Frontal cortex (tissue), 4 donors: ENCODE data around the gene C5orf47. TPM values are rescaled to one million over a fixed set of nuclear protein-coding genes. Genes with fewer than 3 reads are reported as not detected.
"Not testable (repeated sequence)": the region's sequence is repeated elsewhere in the genome, so short reads cannot be mapped to it uniquely, and the experiment has no call there.

Experiments used
- DNase-seq, 2 donors: peaks; one replicate each; pipeline ENCODE4 v3.0.0; 2012; ENCODE audit warnings: low spot score in 2 of 2
- FAIRE-seq: peaks from 2 replicates; lab custom pipeline; 2012; peaks lifted over from hg19 to GRCh38; lab: Jason Lieb, UNC
- total RNA-seq: library from RNA; depleted of rRNA; stranded (reverse); fragments of >200 nt; gene quantifications from one replicate; pipeline ENCODE4 v1.2.3, GENCODE V29; 2014
- donor health status: control.
- donor health status: control.
- donor health status: control.

Gene C5orf47
- total RNA-seq, 1 donor from 2014 or later, result 0.41 TPM

DNA sequence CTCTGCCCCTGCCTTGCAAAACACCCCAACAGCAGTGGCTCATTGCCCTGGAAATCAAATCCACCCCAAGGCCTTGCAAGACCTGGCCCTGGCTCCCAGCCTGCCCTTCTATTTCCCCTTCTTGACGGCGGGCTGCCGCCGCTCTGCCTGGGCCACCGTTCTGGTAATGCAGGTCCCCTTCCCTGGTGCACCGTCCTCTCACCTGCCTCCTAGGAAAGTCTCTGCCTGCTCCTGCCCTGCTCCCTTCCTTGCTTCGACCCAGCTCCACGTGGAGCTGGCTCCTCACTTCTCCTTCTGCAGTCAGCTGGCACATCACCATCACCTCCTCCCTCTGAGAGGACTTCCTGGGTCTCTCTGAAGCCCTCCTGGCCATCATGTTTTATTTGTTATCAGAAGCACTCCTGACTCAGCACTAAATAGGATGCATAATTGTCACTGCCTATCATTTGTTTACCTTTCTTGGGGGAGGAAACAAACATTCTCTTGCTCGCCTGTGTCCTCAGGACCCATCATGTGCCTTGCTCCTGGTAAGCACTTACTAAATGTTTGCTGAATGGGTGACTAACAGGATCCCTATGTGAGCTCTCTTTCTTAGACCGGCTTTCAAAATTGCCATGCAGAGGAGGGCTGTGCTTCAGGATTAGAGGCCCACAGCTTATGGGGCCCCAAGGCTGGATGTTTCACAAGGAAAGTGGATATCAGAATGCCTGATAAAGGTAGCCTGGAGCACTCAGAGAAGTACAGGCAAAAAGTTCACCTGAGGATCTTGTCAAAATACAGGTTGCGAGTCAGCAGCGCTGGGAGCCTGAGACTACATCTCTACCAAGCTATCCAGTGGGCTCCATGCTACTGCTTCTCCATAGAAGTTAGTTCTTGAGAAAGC, 19.6 kb upstream of the C5orf47 start:
- FAIRE-seq (no peak), DNase-seq (no peak)

GRCh38 chr5:173970878-173971650, 17.9 kb upstream of the C5orf47 start:
- FAIRE-seq (no peak), DNase-seq (no peak)

DNA sequence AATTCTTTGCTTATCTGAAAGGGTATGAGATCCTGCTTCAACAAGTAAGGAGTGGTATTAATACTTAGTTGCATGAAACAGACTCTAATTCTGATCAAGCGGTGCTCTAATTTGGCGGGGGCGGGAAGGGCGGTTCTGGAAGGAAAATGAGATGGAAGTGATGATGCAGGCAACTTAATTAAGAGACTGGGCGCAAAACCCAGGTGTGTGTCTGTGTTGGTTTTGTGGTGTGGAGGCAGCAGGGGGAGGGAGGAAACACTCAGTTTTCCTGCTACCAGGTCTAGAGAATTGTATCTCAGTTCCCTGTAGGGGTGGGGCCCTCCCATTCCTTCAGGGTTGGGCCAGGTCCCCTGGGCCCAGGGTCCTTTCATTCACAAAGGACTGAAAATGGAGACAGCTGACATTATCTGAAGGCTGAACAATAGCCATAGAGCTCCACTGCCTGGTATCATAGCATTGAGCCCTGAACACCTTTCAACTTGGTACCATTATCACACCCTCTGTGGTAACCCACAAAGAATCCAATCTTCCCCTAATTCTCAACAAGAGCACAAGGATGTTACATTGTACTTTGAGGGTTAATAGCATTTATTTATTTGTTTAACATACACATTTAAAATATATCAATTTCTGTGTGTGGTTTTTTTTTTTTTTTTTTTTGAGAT, 17.2 kb upstream of the C5orf47 start:
- FAIRE-seq (no peak), DNase-seq (no peak)

GRCh38 chr5:173972607-173972924, 16.4 kb upstream of the C5orf47 start:
- DNase-seq (no peak), FAIRE-seq (no peak)

- FAIRE-seq (no peak), DNase-seq (peak; percentile 77 to 87)
Observed at GRCh38 chr5:173972925-173973615, 15.9 kb upstream of the C5orf47 start.

GRCh38 chr5:173973616-173973969, 15.4 kb upstream of the C5orf47 start:
- DNase-seq (no peak), FAIRE-seq (no peak)

- FAIRE-seq, result no peak
- DNase-seq, result no peak
Observed at GRCh38 chr5:173974688-173975239, 14.2 kb upstream of the C5orf47 start.

DNA sequence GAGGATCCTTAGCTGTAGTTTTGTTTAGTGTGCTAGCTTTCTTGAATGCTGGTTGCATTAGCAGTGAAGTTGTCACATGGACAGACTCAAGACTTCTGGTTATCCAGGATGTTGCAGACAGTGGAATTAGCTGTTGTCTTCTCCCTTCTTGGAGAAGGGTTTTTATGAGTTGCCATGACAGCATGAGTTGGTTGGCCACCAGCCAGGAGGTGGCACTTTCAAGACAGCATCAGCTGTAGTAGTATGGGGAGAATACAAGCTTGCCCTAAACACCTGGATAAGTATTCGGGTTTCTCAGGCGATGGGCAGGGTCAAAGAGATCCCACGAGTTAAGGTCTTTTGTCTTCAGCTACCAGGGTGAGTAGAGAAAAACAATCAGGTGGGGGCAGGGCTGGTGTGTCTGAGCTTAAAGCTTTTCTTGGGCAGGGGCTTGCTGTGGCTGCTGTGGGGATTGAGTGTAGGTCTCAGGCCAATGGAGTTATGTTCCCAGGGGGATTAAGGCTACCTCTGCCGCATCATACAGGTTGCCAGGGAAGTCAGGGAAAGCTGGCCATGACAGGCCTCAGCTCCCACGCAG, 7.7 kb upstream of the C5orf47 start:
- FAIRE-seq (no peak), DNase-seq (no peak)

DNA sequence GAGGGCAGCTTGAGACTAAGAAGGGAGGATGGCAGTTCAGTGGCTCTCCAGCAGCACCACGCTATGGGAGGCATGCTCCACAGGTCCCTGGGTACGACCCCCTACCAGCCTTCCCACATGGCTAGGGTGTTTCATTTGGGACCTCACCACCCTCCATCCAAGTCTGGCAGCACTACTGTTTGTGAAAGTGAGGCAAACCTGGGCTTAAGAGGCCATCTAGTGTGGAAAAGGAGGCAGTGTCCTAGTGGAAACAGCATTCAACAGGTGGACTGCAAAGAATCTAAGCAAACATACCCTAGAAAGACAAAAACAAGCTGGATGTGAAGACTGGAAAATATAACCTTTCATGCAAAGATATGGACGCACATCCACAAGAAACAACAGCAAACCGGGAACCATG, 4.8 kb upstream of the C5orf47 start:
- no peak for DNase-seq
- no peak for FAIRE-seq

DNA sequence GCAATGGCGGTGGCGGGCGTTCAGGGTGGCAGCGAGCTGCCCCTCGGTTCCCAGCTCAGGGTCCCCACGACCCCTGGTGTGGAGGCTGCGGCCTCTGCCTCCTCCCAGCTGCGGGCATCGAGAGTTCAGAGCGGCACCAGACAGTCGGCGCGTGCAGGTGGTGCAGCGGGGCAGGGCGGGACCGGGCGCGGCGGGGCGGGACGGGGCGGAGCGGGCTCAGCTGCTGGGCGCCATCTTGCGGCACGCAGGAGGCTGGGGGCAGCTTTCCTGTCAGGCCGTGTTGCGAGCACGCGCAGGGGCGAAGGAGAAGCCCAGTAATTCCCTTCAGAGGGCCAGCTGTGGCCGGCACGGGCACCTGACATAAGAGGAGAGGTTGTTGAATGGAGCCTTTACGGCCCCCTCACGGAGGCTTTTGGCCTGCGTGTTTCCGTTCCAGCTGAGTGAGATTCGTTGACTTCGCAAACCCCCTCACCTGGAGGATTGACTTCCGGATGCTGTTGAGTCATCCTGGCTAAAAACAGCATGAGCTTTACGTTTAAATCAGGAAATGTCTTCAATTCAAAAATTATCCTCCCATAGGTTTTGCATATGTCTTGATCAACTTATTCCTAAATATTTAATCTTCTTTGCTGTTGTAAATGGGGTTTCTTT, 587 bp downstream of the C5orf47 start:
- DNase-seq, result no peak
- no peak for FAIRE-seq

- DNase-seq (no peak), FAIRE-seq (no peak)
Observed at GRCh38 chr5:173997331-173997730, 8.4 kb downstream of the C5orf47 start.

- DNase-seq, result no peak
- FAIRE-seq, result no peak
Observed at GRCh38 chr5:173998531-173998930, 9.6 kb downstream of the C5orf47 start.

DNA sequence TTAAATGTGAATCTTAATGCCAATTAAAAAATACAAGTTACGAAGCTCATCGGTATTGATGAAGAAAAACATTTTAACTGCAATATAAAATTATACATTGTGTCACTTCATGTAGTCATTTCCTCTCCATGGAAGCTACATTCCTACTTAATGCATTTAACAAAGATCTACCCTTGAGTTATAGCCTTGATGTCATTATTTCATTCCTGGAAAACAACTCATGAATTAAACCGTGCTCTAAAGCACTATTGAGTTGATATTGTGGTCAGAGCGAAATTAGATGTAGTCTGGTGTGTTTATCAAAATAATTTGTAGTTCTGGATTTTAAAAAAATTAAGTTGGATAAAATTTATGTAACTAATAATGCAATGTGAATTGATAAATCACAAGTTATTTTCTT, 11.1 kb downstream of the C5orf47 start:
- FAIRE-seq (no peak), DNase-seq (no peak)

GRCh38 chr5:174003795-174004194, 14.8 kb downstream of the C5orf47 start:
- DNase-seq (no peak), FAIRE-seq (no peak)

GRCh38 chr5:174008922-174009321, 20.0 kb downstream of the C5orf47 start:
- no peak for DNase-seq
- FAIRE-seq, result no peak

DNA sequence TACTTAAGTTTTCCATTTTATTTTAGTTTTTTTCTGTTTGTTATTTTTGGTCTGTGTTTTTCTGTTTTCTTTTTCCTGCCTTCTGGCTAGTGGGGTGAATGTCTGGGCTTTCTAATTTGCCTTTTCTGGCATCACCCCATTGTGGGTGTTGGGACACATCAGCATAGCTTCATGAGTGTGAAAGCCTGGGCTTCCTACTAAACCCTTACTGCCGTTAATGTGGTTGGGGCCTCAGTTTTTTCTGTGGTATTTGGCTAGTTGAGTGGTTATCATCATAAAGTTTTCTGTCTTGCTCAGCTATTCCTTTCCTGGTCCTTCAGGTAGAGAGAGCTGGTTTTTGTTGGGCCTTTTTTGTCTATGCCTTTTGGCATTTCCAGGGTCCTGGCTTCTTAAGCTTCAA, 21.4 kb downstream of the C5orf47 start:
- FAIRE-seq (no peak), DNase-seq (no peak)

DNA sequence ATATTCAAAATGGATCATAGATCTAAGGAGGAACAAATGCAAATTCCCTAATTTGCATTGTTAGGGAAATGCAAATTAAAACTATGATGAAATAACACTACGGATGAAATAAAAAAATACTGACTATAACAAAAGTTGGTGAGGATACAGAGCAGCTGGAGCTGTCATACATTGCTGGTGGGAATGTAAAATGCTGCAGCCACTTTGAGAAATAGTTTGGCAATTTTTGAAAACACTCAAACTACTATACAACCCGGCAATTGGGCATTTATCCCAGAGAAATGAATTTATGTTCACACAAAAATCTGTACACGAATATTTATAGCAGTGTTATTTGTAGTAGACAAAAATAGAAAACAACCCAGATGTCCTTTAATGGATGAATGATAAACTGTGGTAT, 22.5 kb downstream of the C5orf47 start:
- no peak for FAIRE-seq
- no peak for DNase-seq

GRCh38 chr5:174020069-174020927, 31.3 kb downstream of the C5orf47 start:
- FAIRE-seq, result not testable (repeated sequence)

More at GRCh38 chr5:174020069-174020927, 31.3 kb downstream of the C5orf47 start:
- not testable (repeated sequence) for DNase-seq
